ENCODE data around the gene DAZAP1.

Gene DAZAP1

DNA sequence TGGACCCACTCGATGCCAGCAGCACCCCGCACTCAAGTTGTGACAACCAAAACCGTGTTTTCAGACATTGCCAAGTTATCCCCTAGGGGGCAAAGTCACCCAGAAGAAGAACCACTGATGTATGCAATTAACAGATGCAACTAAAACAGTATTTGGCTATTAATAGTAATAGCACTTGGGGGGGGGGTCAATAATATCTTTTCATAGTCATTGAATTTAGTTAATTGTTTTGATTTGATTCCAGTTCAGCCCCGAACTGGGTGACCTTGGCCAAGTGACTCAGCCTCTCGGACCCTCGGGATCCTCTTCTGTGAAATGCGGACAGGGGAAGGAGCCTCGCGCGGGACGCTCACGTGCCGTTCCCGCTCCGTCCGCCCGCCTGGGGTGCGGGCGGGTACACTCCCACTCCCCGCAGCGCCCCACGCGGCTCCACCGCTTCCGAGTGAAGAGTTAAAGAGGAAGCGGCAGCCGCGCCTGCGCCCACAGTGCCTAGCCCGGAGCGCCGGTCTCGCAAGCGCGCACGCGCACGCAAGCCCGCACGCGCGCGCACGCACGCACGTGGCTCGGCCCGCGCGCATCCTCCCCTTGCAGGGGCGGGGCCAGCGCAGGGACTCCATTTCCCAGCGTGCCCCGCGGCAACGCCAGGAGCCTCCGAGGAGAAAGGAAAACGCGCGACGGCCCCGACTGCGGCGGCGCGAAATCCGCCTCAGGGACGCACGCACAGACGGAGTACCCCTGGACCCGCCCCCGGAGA is 435 bp upstream of the DAZAP1 start:
- no peaks in the 10 kb centered on the region for H3K27me3 ChIP-seq (ENCODE audit: control insufficient read depth in 1 of 2, insufficient read depth in 2 of 2, low read length in 2 of 2)
- H3K4me1 ChIP-seq (ENCODE audit: control insufficient read depth, insufficient read depth, low read length): peaks cover 37% of the 10 kb centered on the region
- peak overlapping the region; percentile 49 to 72 for H3K4me3 ChIP-seq (ENCODE audit: low read length in 2 of 2)
- no peak overlapping the region for H3K9ac ChIP-seq (ENCODE audit: low read length in 2 of 2)
- H3K9me3 ChIP-seq (ENCODE audit: control insufficient read depth in 2 of 2, low read length in 2 of 2): no peaks in the 10 kb centered on the region
- H3K36me3 ChIP-seq (ENCODE audit: control insufficient read depth in 2 of 2, insufficient read depth in 2 of 2, low read length in 2 of 2): no peaks in the 10 kb centered on the region
- peak overlapping the region; percentile 41 for H3K27ac ChIP-seq (ENCODE audit: low read length)

DNA sequence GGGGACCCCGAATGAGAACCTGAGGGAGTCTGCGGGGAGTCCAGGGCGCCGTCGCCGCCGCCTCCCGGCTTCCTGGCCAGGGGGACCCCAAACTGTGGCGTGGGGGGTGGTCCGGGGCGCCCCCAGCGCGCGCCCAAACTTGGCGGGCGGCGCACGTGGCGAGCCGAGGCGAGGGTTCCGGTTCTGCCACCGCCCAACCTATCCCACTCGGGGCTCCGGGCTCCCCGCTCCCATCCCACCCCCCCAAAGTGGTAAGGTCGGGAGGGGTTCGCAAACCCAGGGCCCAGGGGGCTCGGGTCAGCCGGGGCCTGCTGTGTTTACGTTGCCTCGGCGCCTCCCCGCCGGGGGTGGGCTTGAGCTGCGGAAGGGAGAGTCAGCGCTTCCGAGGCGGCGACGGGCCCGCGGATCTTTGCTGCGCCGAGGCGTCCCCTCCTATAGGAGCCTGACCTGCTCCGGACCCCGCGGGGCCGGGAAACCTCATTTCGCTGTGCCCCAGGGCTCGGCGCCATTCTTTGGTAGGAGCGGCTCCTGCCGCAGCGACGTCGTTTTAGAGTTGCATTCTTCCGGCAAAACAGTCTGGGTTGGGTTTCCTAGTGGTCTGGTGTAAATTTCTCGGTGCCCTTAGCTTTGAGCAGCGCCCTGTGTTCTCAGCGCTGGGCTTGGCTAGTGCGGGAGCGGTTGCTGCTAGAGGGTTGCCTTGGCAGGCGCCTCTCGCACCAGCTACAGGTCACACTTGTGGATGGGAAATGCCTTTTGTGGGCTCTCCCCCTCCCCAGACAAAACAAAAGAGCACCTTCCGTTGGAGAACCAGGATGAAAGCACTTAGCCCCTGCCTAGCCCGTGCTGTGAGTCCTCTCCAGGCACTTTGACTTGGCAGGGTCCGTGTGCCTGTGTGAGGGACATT is 1.2 kb downstream of the DAZAP1 start:
- peaks cover 51% of the 10 kb centered on the region for H3K4me1 ChIP-seq (ENCODE audit: control insufficient read depth, insufficient read depth, low read length)
- peak overlapping the region; percentile 81 to 82 for H3K9ac ChIP-seq (ENCODE audit: low read length in 2 of 2)
- peak overlapping the region; percentile 78 to 80 for H3K4me3 ChIP-seq (ENCODE audit: low read length in 2 of 2)
- peak overlapping the region; percentile 80 for H3K27ac ChIP-seq (ENCODE audit: low read length)
- no peaks in the 10 kb centered on the region for H3K27me3 ChIP-seq (ENCODE audit: control insufficient read depth in 1 of 2, insufficient read depth in 2 of 2, low read length in 2 of 2)
- no peaks in the 10 kb centered on the region for H3K9me3 ChIP-seq (ENCODE audit: control insufficient read depth in 2 of 2, low read length in 2 of 2)
- H3K36me3 ChIP-seq (ENCODE audit: control insufficient read depth in 2 of 2, insufficient read depth in 2 of 2, low read length in 2 of 2): peaks cover 0 to 2% of the 10 kb centered on the region in 2 donors

GRCh38 chr19:1409204-1410005 is 2.0 kb downstream of the DAZAP1 start:
- H3K27ac ChIP-seq (ENCODE audit: low read length): peak overlapping the region; percentile 80
- peak overlapping the region; percentile 81 to 82 for H3K9ac ChIP-seq (ENCODE audit: low read length in 2 of 2)
- peak overlapping the region; percentile 78 to 80 for H3K4me3 ChIP-seq (ENCODE audit: low read length in 2 of 2)
- peaks cover 51% of the 10 kb centered on the region for H3K4me1 ChIP-seq (ENCODE audit: control insufficient read depth, insufficient read depth, low read length)
- H3K36me3 ChIP-seq (ENCODE audit: control insufficient read depth in 2 of 2, insufficient read depth in 2 of 2, low read length in 2 of 2): peaks cover 0 to 2% of the 10 kb centered on the region in 2 donors
- H3K27me3 ChIP-seq (ENCODE audit: control insufficient read depth in 1 of 2, insufficient read depth in 2 of 2, low read length in 2 of 2): no peaks in the 10 kb centered on the region
- no peaks in the 10 kb centered on the region for H3K9me3 ChIP-seq (ENCODE audit: control insufficient read depth in 2 of 2, low read length in 2 of 2)

GRCh38 chr19:1410136-1410786 is 2.9 kb downstream of the DAZAP1 start:
- Histone ChIP-seq H3K4me3 (ENCODE audit: low read length in 2 of 2) (peak overlapping the region in 1 of 2 donors; percentile 78), H3K36me3 (ENCODE audit: control insufficient read depth in 2 of 2, insufficient read depth in 2 of 2, low read length in 2 of 2) (peaks cover 0 to 2% of the 10 kb centered on the region in 2 donors), H3K4me1 (ENCODE audit: control insufficient read depth, insufficient read depth, low read length) (peaks cover 55% of the 10 kb centered on the region), H3K9ac (ENCODE audit: low read length in 2 of 2) (peak overlapping the region; percentile 29 to 47), H3K27ac (ENCODE audit: low read length) (no peak overlapping the region), H3K9me3 (ENCODE audit: control insufficient read depth in 2 of 2, low read length in 2 of 2) (no peaks in the 10 kb centered on the region), H3K27me3 (ENCODE audit: control insufficient read depth in 1 of 2, insufficient read depth in 2 of 2, low read length in 2 of 2) (no peaks in the 10 kb centered on the region)

DNA sequence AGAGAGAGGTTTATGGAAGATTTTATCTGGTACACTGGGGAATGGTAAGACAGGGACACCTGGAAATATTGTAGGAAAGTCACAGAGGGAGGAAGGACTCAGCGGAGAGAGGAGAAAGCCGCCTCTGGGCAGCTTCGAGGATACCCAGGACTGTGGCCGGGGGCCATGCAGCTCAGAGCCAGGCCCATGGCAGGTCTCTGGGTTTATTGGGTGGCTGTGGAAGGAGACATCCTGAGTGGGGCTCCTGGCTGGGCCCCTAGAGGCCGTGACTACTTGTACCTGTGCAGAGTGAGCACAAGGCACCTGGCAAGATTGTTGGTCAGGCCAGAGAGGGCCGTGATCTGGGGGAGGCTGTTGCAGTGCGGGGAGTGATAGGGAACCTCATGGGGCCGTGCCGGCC is 3.4 kb downstream of the DAZAP1 start:
- Histone ChIP-seq H3K27ac (ENCODE audit: low read length) (no peak overlapping the region), H3K27me3 (ENCODE audit: control insufficient read depth in 1 of 2, insufficient read depth in 2 of 2, low read length in 2 of 2) (no peaks in the 10 kb centered on the region), H3K9ac (ENCODE audit: low read length in 2 of 2) (peak overlapping the region in 1 of 2 donors; percentile 47), H3K9me3 (ENCODE audit: control insufficient read depth in 2 of 2, low read length in 2 of 2) (no peaks in the 10 kb centered on the region), H3K36me3 (ENCODE audit: control insufficient read depth in 2 of 2, insufficient read depth in 2 of 2, low read length in 2 of 2) (peaks cover 0 to 2% of the 10 kb centered on the region in 2 donors), H3K4me1 (ENCODE audit: control insufficient read depth, insufficient read depth, low read length) (peaks cover 60% of the 10 kb centered on the region), H3K4me3 (ENCODE audit: low read length in 2 of 2) (peak overlapping the region in 1 of 2 donors; percentile 22)

DNA sequence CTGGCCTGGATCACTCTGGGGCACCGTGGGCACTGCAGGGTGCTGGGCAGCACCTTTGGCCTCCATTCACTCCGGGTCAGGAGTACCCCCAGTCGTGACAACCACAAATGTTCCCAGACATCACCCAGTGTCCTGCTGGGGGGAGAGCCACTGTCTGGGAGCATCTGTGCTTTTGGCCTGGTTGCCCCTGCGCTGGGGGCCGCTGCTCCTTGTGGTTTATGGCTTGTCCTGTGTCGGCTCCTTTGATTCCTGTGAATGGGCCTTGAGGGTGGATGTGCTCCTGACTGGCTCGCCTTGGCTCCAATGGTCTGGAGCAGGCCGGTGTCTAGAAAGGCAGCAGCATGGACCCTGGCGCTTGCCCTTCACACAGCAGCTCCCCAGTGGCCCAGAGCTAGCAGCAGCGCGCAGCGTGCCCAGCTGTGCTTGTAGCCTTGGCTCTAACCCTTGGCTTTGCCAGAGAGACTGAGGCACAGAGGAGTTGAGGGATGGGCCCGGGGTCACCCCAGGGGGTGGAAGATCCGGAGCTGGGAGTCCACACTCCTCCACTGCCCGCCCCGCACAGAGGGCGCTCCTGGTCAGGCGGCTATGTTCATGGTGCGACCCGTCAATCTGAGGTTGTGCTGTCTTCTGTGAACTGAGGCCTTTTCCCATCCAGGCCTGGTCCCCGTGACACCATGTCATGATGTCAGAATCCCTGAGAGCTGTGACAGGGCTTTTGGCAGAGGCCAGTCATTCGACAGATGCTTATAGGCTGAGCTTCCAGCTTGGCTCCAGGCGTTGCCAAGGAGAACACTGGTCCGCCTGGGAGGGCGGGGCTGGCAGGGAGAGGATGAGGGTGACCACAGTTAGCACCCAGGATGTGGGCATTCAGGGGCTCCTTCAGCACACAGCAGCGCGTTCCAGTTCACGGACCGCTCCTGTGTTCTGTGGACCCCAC is 4.1 kb downstream of the DAZAP1 start:
- H3K27ac ChIP-seq (ENCODE audit: low read length): no peak overlapping the region
- H3K36me3 ChIP-seq (ENCODE audit: control insufficient read depth in 2 of 2, insufficient read depth in 2 of 2, low read length in 2 of 2): peaks cover 0 to 2% of the 10 kb centered on the region in 2 donors
- H3K4me1 ChIP-seq (ENCODE audit: control insufficient read depth, insufficient read depth, low read length): peaks cover 65% of the 10 kb centered on the region
- H3K9ac ChIP-seq (ENCODE audit: low read length in 2 of 2): no peak overlapping the region
- H3K9me3 ChIP-seq (ENCODE audit: control insufficient read depth in 2 of 2, low read length in 2 of 2): no peaks in the 10 kb centered on the region
- peak overlapping the region in 1 of 2 donors; percentile 22 for H3K4me3 ChIP-seq (ENCODE audit: low read length in 2 of 2)
- H3K27me3 ChIP-seq (ENCODE audit: control insufficient read depth in 1 of 2, insufficient read depth in 2 of 2, low read length in 2 of 2): no peaks in the 10 kb centered on the region

DNA sequence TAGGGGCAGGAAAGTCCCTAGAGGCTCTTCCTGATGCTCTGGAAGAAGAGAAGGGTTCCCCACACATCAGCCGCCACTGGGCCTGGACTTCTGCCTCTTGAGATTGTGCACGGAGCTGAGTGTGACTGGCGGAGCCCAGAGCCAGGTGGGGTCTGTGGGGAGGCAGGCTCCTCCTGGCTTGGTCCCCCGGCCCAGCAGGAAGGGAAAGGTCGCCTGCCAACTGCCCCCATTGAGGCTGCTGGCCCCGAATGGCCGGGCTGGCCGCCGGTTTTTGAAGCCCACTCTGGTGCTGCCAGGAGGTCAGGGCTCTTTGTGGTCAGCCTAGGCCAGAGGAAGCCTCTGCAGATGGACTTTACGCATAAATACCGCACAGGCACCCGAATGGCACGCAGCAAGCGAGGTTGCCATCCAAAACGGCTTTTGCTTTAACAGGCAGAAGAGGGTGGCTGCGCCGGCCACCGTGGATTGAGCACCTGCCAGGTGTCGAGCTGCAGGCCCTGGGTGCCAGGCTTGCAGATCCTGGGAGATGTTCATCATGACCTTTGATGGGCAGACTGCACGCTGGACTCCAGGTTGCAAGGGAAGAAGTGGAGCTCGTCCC is 5.0 kb downstream of the DAZAP1 start:
- H3K4me1 ChIP-seq (ENCODE audit: control insufficient read depth, insufficient read depth, low read length): peaks cover 72% of the 10 kb centered on the region
- H3K9me3 ChIP-seq (ENCODE audit: control insufficient read depth in 2 of 2, low read length in 2 of 2): no peaks in the 10 kb centered on the region
- H3K27ac ChIP-seq (ENCODE audit: low read length): no peak overlapping the region
- H3K9ac ChIP-seq (ENCODE audit: low read length in 2 of 2): no peak overlapping the region
- peaks cover 2% of the 10 kb centered on the region in 2 donors for H3K36me3 ChIP-seq (ENCODE audit: control insufficient read depth in 2 of 2, insufficient read depth in 2 of 2, low read length in 2 of 2)
- H3K4me3 ChIP-seq (ENCODE audit: low read length in 2 of 2): no peak overlapping the region
- no peaks in the 10 kb centered on the region for H3K27me3 ChIP-seq (ENCODE audit: control insufficient read depth in 1 of 2, insufficient read depth in 2 of 2, low read length in 2 of 2)

DNA sequence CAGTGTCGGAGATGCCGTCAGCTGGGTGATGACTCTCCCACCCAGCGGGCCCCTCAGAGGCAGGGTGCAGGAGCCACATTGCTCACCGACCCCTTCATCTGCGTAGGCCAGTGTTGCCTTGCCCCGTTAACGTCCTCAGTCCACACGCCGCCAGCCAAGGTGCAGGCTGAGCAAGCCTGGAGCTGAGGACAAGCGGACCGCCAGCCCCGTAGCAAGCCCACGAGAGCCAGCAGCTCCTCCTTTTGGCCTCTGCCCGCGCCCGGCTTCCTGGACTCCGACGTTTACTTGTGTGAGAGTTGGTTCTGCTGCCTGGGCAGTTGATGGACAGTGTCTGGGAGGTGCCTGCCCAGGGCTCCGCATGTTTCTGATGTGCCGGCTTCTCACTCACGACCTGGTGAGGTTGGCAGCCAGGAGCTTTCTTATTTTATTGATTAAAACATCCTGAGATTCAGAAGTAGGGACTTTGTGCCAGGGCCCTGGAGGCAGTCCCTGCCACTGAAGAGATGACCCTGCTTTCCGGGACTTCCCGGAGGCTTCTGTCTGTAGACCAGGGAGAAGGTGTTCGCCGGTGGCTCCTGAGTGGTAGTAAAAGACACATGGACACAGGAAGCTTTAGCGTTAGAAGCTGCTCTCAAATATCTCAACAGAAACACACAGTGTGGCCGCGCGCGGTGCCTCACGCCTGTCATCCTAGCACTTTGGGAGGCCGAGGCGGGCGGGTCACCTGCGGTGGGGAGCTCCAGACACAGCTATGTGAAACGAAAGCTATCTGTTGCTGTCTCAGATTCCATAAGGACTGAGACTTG is 5.8 kb downstream of the DAZAP1 start:
- H3K27me3 ChIP-seq (ENCODE audit: control insufficient read depth in 1 of 2, insufficient read depth in 2 of 2, low read length in 2 of 2): no peaks in the 10 kb centered on the region
- no peaks in the 10 kb centered on the region for H3K9me3 ChIP-seq (ENCODE audit: control insufficient read depth in 2 of 2, low read length in 2 of 2)
- H3K4me1 ChIP-seq (ENCODE audit: control insufficient read depth, insufficient read depth, low read length): peaks cover 77% of the 10 kb centered on the region
- peaks cover 2 to 3% of the 10 kb centered on the region in 2 donors for H3K36me3 ChIP-seq (ENCODE audit: control insufficient read depth in 2 of 2, insufficient read depth in 2 of 2, low read length in 2 of 2)
- no peak overlapping the region for H3K27ac ChIP-seq (ENCODE audit: low read length)
- no peak overlapping the region for H3K9ac ChIP-seq (ENCODE audit: low read length in 2 of 2)
- no peak overlapping the region for H3K4me3 ChIP-seq (ENCODE audit: low read length in 2 of 2)

Measured in stomach smooth muscle (tissue), 2 donors.